GM10248 (cell line): ENCODE measurements around the gene SLC2A4.

Experiments
- CTCF ChIA-PET: fragments of 300-600 bp; sonication (Branson Sonifier 250); formaldehyde crosslinking; extraction: SDS; loops from one replicate; lab custom pipeline; 2021; ENCODE audit warnings: antibody characterized with exemption; lab: Yijun Ruan, JAX
- POLR2A ChIA-PET: fragments of 350-650 bp; sonication (Branson Sonifier 250); formaldehyde crosslinking; extraction: SDS; loops from one replicate; lab custom pipeline; 2020; ENCODE audit warnings: antibody characterized with exemption; lab: Yijun Ruan, JAX
- DNase-seq: peaks from one replicate; pipeline ENCODE4 v3.0.0; 2012; ENCODE audit errors: extremely low spot score
- TF ChIP-seq, protein P1 (sequence below): IDR thresholded peaks from 2 replicates; pipeline ENCODE4 v1.5.1; 2012; ENCODE audit warnings: mild to moderate bottlenecking, low read depth; ENCODE audit errors: extremely low read depth, missing control alignments, control extremely low read depth

The SLC2A4 gene

DNA sequence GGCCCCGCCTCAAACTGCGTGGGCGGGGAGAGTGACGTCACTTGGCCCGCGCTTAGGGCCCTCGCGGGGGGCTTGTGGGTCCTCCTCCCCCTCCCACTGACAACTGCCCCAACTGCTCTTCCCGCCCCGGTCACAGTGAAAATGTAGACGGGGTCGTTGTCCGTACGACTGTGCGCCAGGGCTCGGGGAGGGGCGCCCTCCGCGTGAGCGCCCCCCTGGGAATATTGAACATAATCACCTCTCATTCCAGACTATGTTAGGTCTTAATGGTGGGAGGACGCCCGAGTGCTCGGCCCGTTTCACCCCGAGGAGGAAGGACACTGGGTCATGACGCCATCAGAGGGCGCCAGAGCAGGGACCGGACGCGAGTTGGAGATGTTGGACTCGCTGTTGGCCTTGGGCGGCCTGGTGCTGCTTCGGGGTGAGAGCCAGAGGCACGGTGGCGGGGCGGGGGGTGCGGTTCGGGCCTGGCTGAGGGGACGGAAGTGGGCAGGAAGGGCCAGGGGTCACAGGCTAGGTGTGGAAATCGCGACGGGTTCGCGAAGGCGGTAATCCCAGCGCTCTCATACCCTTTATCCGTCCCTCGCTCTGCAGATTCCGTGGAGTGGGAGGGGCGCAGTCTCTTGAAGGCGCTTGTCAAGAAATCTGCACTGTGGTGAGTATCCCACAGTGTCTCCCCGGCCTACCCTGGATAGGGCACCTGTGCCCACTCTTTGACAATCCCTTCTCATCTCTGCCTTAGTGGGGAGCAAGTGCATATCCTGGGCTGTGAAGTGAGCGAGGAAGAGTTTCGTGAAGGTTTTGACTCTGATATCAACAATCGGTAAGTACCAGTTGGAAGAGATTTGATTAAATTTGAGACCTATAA is 29.1 kb upstream of the SLC2A4 start, which contains the start of gene ELP5:
ELP5 (plus strand) TSS at position 40 of the 868 bp plus-strand sequence; CDS start at position 376, 336 bp downstream.
- DNase-seq: peak; percentile 93

DNA sequence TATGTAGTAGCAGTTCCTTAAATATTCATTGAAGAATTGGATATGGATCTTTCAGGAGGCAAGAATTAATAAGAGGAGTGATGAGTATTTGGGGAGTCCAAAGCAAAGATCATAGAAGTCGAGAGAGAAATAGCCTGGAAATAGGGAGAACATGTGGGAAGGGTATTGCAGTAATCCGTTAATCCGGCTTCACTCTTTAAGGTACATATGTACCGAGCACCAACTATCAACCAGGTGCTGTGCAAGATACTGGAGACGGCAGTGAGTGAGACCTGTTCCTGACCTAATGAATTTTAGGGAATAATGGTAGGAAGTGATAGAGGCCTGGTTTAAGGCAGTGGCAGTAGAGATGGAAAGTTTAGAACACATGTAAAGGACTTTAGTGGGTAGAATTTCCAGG is 28.4 kb upstream of the SLC2A4 start:
- ChIA-PET CTCF (no interaction called here), POLR2A (no interaction called here)

More for the DNA sequence above, 29.1 kb upstream of the SLC2A4 start, which contains the start of gene ELP5:
- TF ChIP-seq, protein P1, sequence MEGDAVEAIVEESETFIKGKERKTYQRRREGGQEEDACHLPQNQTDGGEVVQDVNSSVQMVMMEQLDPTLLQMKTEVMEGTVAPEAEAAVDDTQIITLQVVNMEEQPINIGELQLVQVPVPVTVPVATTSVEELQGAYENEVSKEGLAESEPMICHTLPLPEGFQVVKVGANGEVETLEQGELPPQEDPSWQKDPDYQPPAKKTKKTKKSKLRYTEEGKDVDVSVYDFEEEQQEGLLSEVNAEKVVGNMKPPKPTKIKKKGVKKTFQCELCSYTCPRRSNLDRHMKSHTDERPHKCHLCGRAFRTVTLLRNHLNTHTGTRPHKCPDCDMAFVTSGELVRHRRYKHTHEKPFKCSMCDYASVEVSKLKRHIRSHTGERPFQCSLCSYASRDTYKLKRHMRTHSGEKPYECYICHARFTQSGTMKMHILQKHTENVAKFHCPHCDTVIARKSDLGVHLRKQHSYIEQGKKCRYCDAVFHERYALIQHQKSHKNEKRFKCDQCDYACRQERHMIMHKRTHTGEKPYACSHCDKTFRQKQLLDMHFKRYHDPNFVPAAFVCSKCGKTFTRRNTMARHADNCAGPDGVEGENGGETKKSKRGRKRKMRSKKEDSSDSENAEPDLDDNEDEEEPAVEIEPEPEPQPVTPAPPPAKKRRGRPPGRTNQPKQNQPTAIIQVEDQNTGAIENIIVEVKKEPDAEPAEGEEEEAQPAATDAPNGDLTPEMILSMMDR: peak; percentile 44
- ChIA-PET CTCF (no interaction called here), POLR2A (interaction anchor here (2.5 kb wide), 1 partner anchor 10 kb away, joined by 11 read pairs; the partner anchor contains the start of gene GABARAP)

DNA sequence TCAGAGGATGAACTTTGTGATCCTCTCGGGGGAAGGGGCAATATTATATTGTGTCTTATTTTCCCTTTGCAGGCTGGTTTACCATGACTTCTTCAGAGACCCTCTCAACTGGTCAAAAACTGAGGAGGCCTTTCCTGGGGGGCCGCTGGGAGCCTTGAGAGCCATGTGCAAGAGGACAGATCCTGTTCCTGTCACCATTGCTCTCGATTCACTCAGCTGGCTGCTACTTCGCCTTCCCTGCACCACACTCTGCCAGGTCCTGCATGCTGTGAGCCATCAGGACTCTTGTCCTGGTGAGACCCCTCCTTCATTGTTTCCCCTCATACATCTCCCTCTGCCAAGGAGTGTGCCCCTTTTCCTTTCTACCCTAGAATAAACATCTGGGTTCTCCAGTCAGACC is 27.0 kb upstream of the SLC2A4 start:
- ChIA-PET POLR2A (no interaction called here), CTCF (interaction anchor here (1.1 kb wide), 1 partner anchor 42 kb away, joined by 4 read pairs; no protein-coding TSS in a partner anchor)
- no peak for DNase-seq
- TF ChIP-seq, protein P1: no peak

More for the DNA sequence above, 28.4 kb upstream of the SLC2A4 start:
- TF ChIP-seq, protein P1: no peak
- DNase-seq: no peak

DNA sequence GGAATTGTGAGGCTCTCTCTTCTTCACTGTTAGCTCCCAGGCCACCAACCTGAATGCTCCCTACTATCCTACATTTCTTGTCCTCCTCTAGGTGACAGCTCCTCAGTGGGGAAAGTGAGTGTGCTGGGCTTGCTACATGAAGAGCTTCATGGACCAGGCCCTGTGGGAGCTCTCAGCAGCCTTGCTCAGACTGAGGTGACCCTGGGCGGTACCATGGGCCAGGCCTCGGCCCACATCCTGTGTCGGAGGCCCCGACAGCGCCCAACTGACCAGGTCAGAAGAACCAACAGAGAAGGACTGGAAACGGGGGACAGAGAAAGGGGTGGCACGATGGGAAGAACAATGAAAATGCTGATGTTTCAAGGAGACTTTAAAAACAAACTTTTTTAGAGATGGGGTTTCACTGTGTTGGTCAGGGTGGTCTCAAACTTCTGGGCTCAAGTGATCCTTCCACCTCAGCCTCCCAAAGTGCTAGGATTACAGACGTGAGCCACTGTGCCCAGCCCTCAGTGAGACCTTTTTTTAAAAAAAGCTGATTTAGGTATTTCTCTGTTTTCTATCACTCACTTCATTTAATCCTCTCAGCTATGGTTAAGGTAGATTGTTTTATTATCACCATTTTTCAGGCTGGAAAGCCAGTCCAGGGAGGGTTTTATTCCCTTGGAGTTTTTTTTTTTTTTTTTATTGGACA is 24.6 kb upstream of the SLC2A4 start:
- DNase-seq: no peak
- TF ChIP-seq, protein P1: no peak
- POLR2A ChIA-PET: no interaction called here
- CTCF ChIA-PET: interaction anchor here (0.9 to 1.7 kb wide), 6 partner anchors 9 to 304 kb away, joined by 3 to 8 read pairs (median 4); partner anchors contain the start of gene SLC2A4

DNA sequence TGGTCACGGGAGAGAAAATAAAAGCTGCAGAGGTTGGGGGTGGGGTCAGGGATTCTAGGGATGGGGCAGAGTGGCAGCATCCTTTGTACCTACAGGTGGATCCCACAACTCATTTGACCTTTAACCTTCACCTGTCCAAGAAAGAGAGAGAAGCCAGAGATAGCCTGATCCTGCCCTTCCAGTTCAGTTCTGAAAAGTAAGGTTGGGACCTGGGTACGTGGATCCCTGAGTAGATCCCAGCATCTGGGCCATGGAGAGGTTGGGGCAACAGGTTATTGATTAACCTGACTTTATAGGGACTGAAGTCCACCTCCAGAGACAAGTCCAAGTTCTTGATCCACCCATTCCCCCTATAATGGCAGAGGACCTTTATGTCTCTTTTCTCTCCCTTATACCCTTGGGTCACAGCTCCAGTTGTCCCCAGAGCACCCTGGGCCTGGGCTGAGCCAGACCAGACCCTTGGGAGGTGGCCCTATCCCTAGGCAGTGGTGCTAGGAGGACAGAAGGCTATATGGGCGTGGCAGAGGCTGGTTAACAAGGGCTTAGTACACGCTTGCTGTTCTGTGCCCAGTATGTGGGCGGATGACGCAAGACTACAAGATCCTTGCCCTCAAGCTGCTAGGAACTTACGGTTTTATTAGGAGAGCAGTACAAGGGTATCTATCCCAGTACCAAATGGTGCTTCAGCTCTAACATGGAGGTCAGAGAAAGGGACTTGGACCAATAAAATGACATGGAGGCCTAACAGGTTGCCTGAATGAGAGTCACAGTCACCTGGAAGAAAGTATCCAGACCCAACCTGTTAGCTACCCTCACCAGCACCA is 22.6 kb upstream of the SLC2A4 start:
- POLR2A ChIA-PET: interaction anchor here (1.5 kb wide), 1 partner anchor 24 kb away, joined by 3 read pairs; no protein-coding TSS in a partner anchor
- CTCF ChIA-PET: interaction anchor here (0.9 to 1.6 kb wide), 2 partner anchors 33 to 37 kb away, joined by 4 to 5 read pairs; no protein-coding TSS in a partner anchor

More for the DNA sequence above, 22.6 kb upstream of the SLC2A4 start:
- TF ChIP-seq, protein P1: no peak
- DNase-seq: no peak
